COR-L47 (cell line): ENCODE results near the gene YIPF7.

Experiments
- DNase-seq: peaks from one replicate; lab custom pipeline; 2025; lab: John Stamatoyannopoulos, UW

The YIPF7 gene

DNA sequence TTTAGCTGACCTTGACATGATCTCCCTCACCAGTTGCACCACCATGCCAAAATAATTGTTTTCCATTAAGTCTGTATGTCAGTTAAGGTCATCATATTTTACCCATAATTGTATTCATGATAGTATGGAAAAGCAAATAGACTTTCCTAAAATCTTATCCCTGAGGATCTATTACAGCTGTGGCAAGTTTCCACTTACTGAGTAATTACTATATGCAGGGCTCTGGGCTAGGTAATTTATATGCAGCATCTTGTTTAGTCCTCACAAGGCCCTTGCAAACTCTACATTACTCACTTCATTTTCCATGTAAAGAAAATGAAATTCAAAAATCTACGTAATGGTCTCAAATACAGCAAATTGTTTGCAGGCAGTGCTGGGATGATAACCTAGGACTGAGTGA, 34.8 kb downstream of the YIPF7 start:
- no peak for DNase-seq

DNA sequence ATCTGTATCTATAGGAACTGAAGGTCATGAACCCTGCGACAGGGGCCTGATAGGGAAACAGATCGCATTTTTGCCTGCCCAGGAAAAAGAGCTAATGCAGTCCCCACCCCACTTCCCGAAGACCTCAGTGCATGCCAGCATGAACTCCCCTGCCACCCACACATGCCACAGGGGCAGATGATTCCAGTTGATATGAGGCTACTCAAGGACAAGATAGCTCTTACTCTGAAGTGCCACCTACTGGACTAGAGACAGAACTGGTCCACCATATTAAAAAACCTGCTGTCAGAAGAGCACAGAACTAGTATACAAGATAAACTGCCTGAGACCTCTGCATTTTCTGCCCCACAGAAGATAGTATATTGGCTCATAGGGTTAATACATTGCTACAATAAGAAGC, 68.0 kb downstream of the YIPF7 start:
- DNase-seq, result no peak

DNA sequence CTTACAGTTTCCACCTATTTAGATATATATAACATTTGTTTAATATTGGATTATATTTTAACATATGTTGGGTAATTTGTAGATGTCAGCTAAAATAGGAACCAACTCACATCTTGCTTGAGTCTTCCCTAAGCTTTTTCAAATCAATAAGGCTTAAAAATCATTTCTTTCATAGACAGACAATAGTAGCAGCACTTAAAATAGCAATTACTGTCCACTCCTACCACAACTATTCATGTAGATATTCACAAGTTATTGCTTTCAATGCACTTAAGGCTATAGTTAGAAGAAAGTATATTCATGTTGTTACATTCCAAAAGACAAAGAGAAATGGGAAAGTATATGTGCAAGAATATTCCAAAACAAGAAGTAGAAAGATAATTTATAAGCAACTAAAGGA, 71.2 kb downstream of the YIPF7 start:
- DNase-seq, result no peak

DNA sequence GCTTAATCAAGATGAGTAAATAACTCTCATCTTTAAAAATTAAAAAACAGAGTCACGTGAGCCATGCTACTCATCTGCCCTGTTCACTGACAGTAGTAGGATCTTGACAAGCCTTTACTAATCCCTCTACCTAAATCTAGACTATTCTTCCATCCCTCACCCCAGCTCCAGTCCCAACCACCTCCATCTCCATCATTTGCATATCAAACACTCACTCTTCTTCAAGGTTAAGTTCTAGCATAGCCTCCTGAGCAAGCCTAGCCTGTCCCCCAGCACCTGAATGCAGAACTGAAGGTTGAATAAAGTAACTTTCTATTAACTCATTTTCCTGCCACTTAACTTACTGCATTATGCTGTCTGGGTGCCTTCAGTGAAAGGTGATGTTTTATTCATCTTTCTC, 72.5 kb downstream of the YIPF7 start:
- DNase-seq, result no peak
